HEK293T (cell line): Measurements from ENCODE around the gene STRIP1.

ENCODE experiments used
- SP1 ChIP-seq: fragments of 450-650 bp; IDR thresholded peaks from 2 replicates; pipeline ENCODE4 v1.6.1; 2017
- TF ChIP-seq, protein P1 (sequence below): fragments of 450-650 bp; IDR thresholded peaks from 2 replicates; pipeline ENCODE4 v1.6.1; 2016

- TF ChIP-seq SP1: no peak
- TF ChIP-seq, protein P1, sequence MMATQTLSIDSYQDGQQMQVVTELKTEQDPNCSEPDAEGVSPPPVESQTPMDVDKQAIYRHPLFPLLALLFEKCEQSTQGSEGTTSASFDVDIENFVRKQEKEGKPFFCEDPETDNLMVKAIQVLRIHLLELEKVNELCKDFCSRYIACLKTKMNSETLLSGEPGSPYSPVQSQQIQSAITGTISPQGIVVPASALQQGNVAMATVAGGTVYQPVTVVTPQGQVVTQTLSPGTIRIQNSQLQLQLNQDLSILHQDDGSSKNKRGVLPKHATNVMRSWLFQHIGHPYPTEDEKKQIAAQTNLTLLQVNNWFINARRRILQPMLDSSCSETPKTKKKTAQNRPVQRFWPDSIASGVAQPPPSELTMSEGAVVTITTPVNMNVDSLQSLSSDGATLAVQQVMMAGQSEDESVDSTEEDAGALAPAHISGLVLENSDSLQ: no peak
Measured at GRCh38 chr1:109995536-109995935, 38.9 kb upstream of the STRIP1 start.
